Omental fat pad (tissue), 4 donors: Measurements from ENCODE around the gene TLX1. TPM values are rescaled to one million over a fixed set of nuclear protein-coding genes. Genes with fewer than 3 reads are reported as not detected.

Experiments used
- ATAC-seq: fragments of 150-250 bp; one replicate; pipeline ENCODE4 v1.9.1; 2016; ENCODE audit warnings: mild to moderate bottlenecking, moderate library complexity; ENCODE audit not compliant: low FRiP score
- DNase-seq: peaks from one replicate; pipeline ENCODE4 v3.0.0-alpha.2; 2019; ENCODE audit warnings: low spot score
- CTCF ChIP-seq, 3 donors: fragments of 450-650 bp; IDR thresholded peaks; one replicate each; pipeline ENCODE4 v1.5.1; 2016 to 2017; ENCODE audit warnings: antibody characterized with exemption in 3 of 3, mild to moderate bottlenecking in 3 of 3, moderate library complexity in 2 of 3
- total RNA-seq, 4 donors: library from RNA; depleted of rRNA; stranded (reverse); fragments of >200 nt; gene quantifications; one replicate each; pipeline ENCODE4 v1.1.0, GENCODE V29; 2016

TLX1 gene
- total RNA-seq, 4 donors from 2014 or later: not detected

GRCh38 chr10:101182936-101183335 lies 51.8 kb downstream of the TLX1 start:
- TF ChIP-seq CTCF (IDR thresholded peaks at IDR 0.05): no peak
- DNase-seq (no peak), ATAC-seq (no peak)

GRCh38 chr10:101183458-101184183 lies 52.5 kb downstream of the TLX1 start:
- ATAC-seq: no peak
- no peak for DNase-seq
- no peak for TF ChIP-seq CTCF (IDR thresholded peaks at IDR 0.05)

Other genes with a start within 250 kb of the TLX1 start
- gene SLF2, start 218.3 kb upstream of the TLX1 start, total RNA-seq: 10 to 100 TPM; 14.9 to 37.8 (median 21.9) TPM
- 1 to 10 TPM in 2 of 4 donors, under 1 TPM in 2; 0.47 to 1.4 (median 1.1) TPM for gene SEMA4G, start 161.8 kb upstream of the TLX1 start, total RNA-seq
- gene MRPL43, start 143.8 kb upstream of the TLX1 start, total RNA-seq: 10 to 100 TPM; 59.7 to 97.0 (median 79.3) TPM
- 10 to 100 TPM in 1 of 4 donors, 1 to 10 TPM in 3; 4.6 to 20.8 (median 6.9) TPM for gene TWNK, start 143.8 kb upstream of the TLX1 start, total RNA-seq
- gene LZTS2, start 131.5 kb upstream of the TLX1 start, total RNA-seq: 10 to 100 TPM; 59.4 to 98.0 (median 72.6) TPM
- gene PDZD7, start 100.2 kb upstream of the TLX1 start, total RNA-seq: 1 to 10 TPM in 1 of 4 donors, under 1 TPM in 3; 0.12 to 3.3 (median 0.30) TPM
- 10 to 100 TPM; 54.8 to 97.3 (median 71.2) TPM for gene SFXN3, start 100.1 kb upstream of the TLX1 start, total RNA-seq
- 10 to 100 TPM in 1 of 4 donors, 1 to 10 TPM in 2, under 1 TPM in 1; 0.72 to 15.0 (median 1.6) TPM for gene KAZALD1, start 69.3 kb upstream of the TLX1 start, total RNA-seq
- gene LBX1, start 98.2 kb downstream of the TLX1 start, total RNA-seq: not detected
- 10 to 100 TPM in 3 of 4 donors, 1 to 10 TPM in 1; 9.2 to 14.4 (median 14.0) TPM for gene BTRC, start 222.9 kb downstream of the TLX1 start, total RNA-seq